ENCODE measurements around the gene AGPS. TPM values are rescaled to one million over a fixed set of nuclear protein-coding genes. Genes with fewer than 3 reads are reported as not detected.

The AGPS gene
- polyA plus RNA-seq, 2 of the 4 experiments (the other 2 are of a cell fraction), result 49.8 to 62.1 TPM

DNA sequence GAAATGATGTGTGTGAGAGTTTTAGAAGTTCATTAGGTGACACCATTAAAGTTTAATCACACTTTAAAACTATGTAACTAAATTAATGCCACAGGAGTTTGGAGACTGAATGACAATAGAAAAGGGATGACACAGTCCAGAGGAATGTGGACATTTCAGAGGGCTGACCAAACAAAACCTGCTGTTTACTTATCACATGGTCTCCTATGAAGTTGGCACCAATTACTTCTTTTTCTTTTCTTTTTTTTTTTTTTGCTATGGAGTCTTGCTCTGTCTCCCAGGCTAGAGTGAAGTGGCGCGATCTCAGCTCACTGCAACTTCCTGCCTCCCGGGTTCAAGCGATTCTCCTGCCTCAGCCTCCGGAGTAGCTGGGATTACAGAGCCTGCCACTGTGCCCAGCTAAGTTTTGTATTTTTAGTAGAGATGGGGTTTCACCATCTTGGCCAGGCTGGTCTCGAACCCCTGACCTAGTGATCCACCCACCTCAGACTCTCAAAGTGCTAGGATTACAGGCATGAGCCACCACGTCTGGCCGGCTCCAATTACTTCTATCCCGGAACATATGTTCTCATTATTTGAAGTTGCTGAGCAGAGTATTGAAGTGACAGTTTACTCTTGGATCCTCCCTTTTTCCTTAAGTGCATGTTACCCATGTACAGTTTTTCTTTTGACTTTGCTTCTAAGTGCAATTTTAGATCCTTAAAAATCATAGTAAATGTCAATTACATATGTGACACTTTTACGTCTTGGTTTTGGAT, 4.3 kb downstream of the AGPS start:
- peak; percentile 37 to 61 for DNase-seq (ENCODE audit: low read depth in 1 of 2, low spot score in 1 of 2)
- no peak for FAIRE-seq
- Histone ChIP-seq H3K9me3 (no peaks in the 10 kb centered on the region), H3K27ac (peak overlapping the region; percentile 72 to 89), H3K4me3 (peak overlapping the region; percentile 11; the same call in 1 of the 3 replicates), H3K4me2 (peak overlapping the region; percentile 85), H3K4me1 (peaks cover 76% of the 10 kb centered on the region)
- TF ChIP-seq ZNF302 (CRISPR knock-in tag; IDR thresholded peaks at IDR 0.05) (no peak), RAD21 (conservative IDR thresholded peaks at IDR 0.05 in 1 of 2, IDR thresholded peaks at IDR 0.05 in 1 of 2) (no peak), HEYL (CRISPR knock-in tag; IDR thresholded peaks at IDR 0.05) (no peak), TFCP2L1 (CRISPR knock-in tag; IDR thresholded peaks at IDR 0.05) (no peak), CHD4 (IDR thresholded peaks at IDR 0.05; ENCODE audit: borderline replicate concordance) (0 out of 2 replicates have a peak, but pooled peaks have one; percentile 6), MAFK (IDR thresholded peaks at IDR 0.05; ENCODE audit: partially characterized antibody) (no peak), MYC (IDR thresholded peaks at IDR 0.05; ENCODE audit: borderline replicate concordance, low read length) (no peak), FOSB (CRISPR knock-in tag; IDR thresholded peaks at IDR 0.05) (no peak), HOXA7 (CRISPR knock-in tag; IDR thresholded peaks at IDR 0.05) (no peak), EHF (CRISPR knock-in tag; IDR thresholded peaks at IDR 0.05) (no peak), SREBF2 (IDR thresholded peaks at IDR 0.05) (no peak), NFE2L2 (conservative IDR thresholded peaks at IDR 0.05; ENCODE audit: low read length) (no peak), CEBPB (IDR thresholded peaks at IDR 0.05) (peak in 1 of 2 experiments; percentile 38; a peak in 1 of 4 replicates), RNF2 (IDR thresholded peaks at IDR 0.05; ENCODE audit: borderline replicate concordance, low read depth) (no peak), FOSL2 (IDR thresholded peaks at IDR 0.05) (no peak), FOSL2 (CRISPR knock-in tag; IDR thresholded peaks at IDR 0.05) (peak; percentile 58), JUN (IDR thresholded peaks at IDR 0.05) (no peak; a peak in 1 of 5 replicates), NR3C1 (IDR thresholded peaks at IDR 0.05) (no peak), ZC3H11A (IDR thresholded peaks at IDR 0.05) (no peak), KDM5A (IDR thresholded peaks at IDR 0.05) (no peak), ESRRA (IDR thresholded peaks at IDR 0.05; ENCODE audit: borderline replicate concordance, low read length) (no peak), MAZ (IDR thresholded peaks at IDR 0.05; ENCODE audit: borderline replicate concordance, low read depth, low read length) (no peak), HDAC2 (IDR thresholded peaks at IDR 0.05) (no peak), JUNB (IDR thresholded peaks at IDR 0.05) (peak; percentile 72), POLR2AphosphoS2 (conservative IDR thresholded peaks at IDR 0.05; ENCODE audit: low read length) (no peak), RCOR1 (IDR thresholded peaks at IDR 0.05; ENCODE audit: low read depth, low read length) (no peak), EHMT2 (IDR thresholded peaks at IDR 0.05; ENCODE audit: low read depth) (no peak)
- TF ChIP-seq, protein P1, sequence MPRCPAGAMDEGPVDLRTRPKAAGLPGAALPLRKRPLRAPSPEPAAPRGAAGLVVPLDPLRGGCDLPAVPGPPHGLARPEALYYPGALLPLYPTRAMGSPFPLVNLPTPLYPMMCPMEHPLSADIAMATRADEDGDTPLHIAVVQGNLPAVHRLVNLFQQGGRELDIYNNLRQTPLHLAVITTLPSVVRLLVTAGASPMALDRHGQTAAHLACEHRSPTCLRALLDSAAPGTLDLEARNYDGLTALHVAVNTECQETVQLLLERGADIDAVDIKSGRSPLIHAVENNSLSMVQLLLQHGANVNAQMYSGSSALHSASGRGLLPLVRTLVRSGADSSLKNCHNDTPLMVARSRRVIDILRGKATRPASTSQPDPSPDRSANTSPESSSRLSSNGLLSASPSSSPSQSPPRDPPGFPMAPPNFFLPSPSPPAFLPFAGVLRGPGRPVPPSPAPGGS (IDR thresholded peaks at IDR 0.05), result no peak
- TF ChIP-seq, protein P2, sequence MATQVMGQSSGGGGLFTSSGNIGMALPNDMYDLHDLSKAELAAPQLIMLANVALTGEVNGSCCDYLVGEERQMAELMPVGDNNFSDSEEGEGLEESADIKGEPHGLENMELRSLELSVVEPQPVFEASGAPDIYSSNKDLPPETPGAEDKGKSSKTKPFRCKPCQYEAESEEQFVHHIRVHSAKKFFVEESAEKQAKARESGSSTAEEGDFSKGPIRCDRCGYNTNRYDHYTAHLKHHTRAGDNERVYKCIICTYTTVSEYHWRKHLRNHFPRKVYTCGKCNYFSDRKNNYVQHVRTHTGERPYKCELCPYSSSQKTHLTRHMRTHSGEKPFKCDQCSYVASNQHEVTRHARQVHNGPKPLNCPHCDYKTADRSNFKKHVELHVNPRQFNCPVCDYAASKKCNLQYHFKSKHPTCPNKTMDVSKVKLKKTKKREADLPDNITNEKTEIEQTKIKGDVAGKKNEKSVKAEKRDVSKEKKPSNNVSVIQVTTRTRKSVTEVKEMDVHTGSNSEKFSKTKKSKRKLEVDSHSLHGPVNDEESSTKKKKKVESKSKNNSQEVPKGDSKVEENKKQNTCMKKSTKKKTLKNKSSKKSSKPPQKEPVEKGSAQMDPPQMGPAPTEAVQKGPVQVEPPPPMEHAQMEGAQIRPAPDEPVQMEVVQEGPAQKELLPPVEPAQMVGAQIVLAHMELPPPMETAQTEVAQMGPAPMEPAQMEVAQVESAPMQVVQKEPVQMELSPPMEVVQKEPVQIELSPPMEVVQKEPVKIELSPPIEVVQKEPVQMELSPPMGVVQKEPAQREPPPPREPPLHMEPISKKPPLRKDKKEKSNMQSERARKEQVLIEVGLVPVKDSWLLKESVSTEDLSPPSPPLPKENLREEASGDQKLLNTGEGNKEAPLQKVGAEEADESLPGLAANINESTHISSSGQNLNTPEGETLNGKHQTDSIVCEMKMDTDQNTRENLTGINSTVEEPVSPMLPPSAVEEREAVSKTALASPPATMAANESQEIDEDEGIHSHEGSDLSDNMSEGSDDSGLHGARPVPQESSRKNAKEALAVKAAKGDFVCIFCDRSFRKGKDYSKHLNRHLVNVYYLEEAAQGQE (IDR thresholded peaks at IDR 0.05), result no peak
- TF ChIP-seq, protein P3, sequence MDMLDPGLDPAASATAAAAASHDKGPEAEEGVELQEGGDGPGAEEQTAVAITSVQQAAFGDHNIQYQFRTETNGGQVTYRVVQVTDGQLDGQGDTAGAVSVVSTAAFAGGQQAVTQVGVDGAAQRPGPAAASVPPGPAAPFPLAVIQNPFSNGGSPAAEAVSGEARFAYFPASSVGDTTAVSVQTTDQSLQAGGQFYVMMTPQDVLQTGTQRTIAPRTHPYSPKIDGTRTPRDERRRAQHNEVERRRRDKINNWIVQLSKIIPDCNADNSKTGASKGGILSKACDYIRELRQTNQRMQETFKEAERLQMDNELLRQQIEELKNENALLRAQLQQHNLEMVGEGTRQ (IDR thresholded peaks at IDR 0.05), result no peak
- TF ChIP-seq, protein P4, sequence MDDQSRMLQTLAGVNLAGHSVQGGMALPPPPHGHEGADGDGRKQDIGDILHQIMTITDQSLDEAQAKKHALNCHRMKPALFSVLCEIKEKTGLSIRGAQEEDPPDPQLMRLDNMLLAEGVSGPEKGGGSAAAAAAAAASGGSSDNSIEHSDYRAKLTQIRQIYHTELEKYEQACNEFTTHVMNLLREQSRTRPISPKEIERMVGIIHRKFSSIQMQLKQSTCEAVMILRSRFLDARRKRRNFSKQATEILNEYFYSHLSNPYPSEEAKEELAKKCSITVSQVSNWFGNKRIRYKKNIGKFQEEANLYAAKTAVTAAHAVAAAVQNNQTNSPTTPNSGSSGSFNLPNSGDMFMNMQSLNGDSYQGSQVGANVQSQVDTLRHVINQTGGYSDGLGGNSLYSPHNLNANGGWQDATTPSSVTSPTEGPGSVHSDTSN (IDR thresholded peaks at IDR 0.05), result no peak
- TF ChIP-seq, protein P5, sequence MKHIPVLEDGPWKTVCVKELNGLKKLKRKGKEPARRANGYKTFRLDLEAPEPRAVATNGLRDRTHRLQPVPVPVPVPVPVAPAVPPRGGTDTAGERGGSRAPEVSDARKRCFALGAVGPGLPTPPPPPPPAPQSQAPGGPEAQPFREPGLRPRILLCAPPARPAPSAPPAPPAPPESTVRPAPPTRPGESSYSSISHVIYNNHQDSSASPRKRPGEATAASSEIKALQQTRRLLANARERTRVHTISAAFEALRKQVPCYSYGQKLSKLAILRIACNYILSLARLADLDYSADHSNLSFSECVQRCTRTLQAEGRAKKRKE (CRISPR knock-in tag; IDR thresholded peaks at IDR 0.05; ENCODE audit: low read depth), result no peak
- TF ChIP-seq, protein P6, sequence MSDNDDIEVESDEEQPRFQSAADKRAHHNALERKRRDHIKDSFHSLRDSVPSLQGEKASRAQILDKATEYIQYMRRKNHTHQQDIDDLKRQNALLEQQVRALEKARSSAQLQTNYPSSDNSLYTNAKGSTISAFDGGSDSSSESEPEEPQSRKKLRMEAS (IDR thresholded peaks at IDR 0.05), result 0 out of 2 replicates have a peak, but pooled peaks have one; percentile 34
- ATAC-seq, result peak; percentile 51; a peak in 4 of 6 replicates
- WGBS (ENCODE audit: missing lambda C conversion rate), result 43% methylated on average over 10 of the region's 10 CpGs
- ChIA-PET POLR2A (interaction anchor here (0.6 to 1.1 kb wide), 2 partner anchors 132 to 974 kb away, joined by 3 to 4 read pairs; no protein-coding TSS in a partner anchor), CTCF (interaction anchor here (1.9 kb wide), 2 partner anchors 20 to 133 kb away, joined by 4 to 5 read pairs; partner anchors contain the start of gene NFE2L2)
